HG02885 (cell line): ENCODE results near the gene ENAM.

Experiments
- ATAC-seq: cut with Tn5 transposase; IDR thresholded peaks from one replicate; pipeline ENCODE4 v1.9.1; 2021; ENCODE audit warnings: mild to moderate bottlenecking; ENCODE audit not compliant: unreplicated experiment, poor library complexity

ENAM gene, protein sequence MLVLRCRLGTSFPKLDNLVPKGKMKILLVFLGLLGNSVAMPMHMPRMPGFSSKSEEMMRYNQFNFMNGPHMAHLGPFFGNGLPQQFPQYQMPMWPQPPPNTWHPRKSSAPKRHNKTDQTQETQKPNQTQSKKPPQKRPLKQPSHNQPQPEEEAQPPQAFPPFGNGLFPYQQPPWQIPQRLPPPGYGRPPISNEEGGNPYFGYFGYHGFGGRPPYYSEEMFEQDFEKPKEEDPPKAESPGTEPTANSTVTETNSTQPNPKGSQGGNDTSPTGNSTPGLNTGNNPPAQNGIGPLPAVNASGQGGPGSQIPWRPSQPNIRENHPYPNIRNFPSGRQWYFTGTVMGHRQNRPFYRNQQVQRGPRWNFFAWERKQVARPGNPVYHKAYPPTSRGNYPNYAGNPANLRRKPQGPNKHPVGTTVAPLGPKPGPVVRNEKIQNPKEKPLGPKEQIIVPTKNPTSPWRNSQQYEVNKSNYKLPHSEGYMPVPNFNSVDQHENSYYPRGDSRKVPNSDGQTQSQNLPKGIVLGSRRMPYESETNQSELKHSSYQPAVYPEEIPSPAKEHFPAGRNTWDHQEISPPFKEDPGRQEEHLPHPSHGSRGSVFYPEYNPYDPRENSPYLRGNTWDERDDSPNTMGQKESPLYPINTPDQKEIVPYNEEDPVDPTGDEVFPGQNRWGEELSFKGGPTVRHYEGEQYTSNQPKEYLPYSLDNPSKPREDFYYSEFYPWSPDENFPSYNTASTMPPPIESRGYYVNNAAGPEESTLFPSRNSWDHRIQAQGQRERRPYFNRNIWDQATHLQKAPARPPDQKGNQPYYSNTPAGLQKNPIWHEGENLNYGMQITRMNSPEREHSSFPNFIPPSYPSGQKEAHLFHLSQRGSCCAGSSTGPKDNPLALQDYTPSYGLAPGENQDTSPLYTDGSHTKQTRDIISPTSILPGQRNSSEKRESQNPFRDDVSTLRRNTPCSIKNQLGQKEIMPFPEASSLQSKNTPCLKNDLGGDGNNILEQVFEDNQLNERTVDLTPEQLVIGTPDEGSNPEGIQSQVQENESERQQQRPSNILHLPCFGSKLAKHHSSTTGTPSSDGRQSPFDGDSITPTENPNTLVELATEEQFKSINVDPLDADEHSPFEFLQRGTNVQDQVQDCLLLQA

DNA sequence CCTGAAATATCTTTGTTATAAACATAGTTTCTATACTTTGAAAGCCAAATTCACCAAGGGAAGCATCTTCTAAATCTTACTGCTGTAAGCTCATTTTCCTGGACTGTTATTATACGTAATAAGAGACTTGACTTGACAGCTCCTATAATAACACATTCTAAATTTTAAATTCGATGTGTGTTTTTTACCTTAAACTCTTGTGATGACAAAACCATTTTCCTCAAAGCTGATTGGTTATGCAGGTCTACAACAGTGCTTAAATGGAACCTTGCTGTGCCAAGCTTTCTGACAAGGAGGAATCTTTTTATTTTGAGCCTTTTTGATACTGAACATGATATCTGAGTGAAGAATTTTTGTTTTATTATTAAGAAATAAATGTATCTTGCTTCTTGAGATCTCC lies at the start of gene ENAM:
Gene ENAM (plus strand): TSS at position 301 of the 400 bp plus-strand sequence. CDS start 757 bp downstream, outside the sequence.
- ATAC-seq: no peak

DNA sequence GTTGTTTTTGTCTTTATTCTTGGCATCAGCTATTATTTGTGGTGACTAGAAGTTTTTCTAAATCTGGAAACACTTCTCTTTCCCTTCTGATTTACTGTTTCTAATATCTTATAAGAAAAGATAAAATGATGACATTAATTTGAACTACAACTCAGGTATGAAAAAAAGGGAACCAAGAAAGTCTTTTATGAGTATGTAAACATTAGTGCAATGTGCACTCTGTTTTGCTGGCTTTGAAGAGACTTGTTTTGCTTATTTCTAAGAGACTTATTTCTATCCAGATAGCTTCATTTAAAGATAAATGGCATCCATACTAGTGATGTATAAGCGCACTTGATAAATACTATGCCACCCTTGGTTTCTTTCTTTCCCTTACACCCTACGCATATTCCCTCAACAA lies 46.6 kb upstream of the ENAM start:
- ATAC-seq: no peak

- no peak for ATAC-seq
These were observed 44.4 kb upstream of the ENAM start for GRCh38 chr4:70583952-70584834.

DNA sequence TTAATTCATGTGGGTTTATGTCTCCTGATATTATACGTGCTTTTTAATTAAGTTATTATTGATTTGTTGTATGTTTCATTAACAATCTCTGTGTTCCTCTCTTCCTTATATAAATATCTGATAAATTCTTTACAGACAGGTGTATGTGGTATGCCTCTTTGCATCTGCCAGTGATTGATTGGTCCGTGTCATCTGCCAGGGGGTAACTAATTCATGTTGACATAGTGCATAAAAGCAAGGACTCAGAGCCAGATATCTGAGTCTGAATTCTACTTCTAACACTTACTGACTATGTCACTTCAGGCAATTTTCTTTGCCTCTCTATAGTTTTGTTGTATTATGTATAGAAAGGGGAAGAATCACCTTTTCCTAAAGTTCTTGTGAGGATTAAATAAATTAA lies 41.7 kb upstream of the ENAM start:
- no peak for ATAC-seq

DNA sequence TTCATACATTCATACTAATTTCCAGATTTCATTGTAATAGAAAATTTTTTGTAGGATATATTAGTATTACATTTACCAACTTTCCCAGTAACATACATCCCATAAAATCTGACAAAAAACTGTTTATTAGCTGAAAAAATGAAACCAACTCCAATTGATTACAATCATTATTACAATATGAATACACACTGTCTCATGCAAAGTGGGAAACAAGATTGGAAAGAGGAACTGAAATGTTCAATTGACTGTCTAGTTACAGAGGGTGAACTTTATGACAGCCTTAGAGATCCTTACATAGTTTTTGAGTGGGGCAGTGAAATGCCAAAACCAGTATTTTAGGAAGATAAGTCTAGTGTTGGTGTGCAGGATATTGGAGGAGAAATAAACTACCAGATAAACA lies 38.8 kb upstream of the ENAM start:
- peak; percentile 99 for ATAC-seq

- ATAC-seq: no peak
These were observed 36.5 kb upstream of the ENAM start, which contains the start of gene AMBN for GRCh38 chr4:70591955-70592582. Gene AMBN (plus strand): TSS chr4:70592256. CDS start chr4:70592359, 103 bp downstream.

DNA sequence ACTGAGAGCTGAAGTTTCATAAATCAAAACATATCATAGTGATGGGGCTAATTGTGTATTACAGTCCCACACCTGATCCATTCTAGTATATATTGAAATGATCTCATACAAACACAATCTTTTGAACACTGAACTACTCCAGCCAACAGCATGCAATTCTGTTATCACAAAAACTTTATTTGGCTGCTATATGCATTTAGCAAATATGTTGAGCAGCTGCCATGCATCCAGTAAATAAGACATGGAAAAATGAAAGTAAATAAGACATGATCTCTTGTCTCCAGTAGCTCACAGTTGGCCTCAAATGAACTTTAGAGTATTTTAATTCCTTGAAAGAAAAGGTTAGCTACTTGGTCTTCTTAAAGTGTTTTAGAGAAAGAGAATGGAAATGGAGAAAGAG lies 34.3 kb upstream of the ENAM start:
- no peak for ATAC-seq

- no peak for ATAC-seq
These were observed 28.2 kb upstream of the ENAM start for GRCh38 chr4:70600305-70600704.

GRCh38 chr4:70600977-70601376 lies 27.6 kb upstream of the ENAM start:
- peak; percentile 13 for ATAC-seq

- peak; percentile 99 for ATAC-seq
These were observed 27.0 kb upstream of the ENAM start for GRCh38 chr4:70601422-70602039.

GRCh38 chr4:70603856-70604255 lies 24.7 kb upstream of the ENAM start:
- ATAC-seq: no peak

DNA sequence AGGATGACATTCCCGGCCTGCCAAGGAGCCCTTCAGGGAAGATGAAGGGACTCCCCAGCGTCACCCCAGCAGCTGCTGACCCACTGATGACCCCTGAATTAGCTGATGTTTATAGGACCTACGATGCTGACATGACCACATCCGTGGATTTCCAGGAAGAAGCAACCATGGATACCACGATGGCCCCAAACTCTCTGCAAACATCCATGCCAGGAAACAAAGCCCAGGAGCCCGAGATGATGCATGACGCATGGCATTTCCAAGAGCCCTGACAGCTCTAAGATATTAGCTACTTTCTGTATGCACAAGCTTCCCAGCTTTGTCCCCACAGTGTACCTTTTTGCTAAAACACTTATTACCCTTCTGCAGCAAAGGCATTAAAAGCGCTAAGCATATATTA lies 22.1 kb upstream of the ENAM start:
- ATAC-seq: no peak

GRCh38 chr4:70607334-70607853 lies 21.1 kb upstream of the ENAM start:
- no peak for ATAC-seq

- ATAC-seq: no peak
These were observed 20.2 kb upstream of the ENAM start for GRCh38 chr4:70608324-70608723.

DNA sequence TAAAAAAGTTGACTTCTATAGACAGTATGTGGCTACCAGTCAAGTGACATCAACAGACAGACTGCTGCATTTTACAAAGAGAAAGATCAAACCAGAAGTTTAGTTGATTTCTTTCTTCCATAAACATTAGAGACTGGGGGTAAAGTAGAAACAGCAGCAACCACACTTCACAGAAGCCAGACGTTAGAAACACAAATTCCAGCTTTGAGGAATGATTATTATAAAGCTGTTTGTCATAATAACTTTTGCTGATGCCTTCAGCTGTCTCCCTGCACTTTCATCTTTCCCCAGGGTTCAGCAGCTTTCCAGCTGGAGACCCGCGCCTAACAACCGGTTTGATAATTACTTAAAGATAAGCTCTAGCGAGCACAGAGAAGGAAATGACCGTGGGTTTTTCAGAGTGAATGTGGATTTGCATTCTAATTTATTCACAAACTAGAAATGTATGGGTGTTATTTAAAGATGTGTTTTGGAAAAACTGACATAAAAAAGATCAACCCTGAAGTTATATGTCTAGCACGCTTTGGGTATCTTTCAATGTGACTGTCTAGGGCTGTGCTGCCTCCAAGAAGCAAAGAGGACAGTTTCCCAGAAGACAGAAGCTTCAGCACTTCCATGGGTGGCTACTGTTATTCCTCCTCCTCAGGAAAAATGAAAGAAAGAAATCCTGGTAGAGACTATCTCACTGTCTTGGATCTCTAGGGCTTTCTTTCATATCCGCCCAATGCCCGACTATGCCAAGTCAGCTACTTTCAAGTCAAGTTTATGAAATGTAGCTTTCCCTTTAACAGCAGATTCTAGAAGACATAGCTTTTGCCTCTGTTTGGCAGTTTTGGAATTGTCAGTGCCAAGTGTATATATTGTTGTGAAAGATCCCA lies 15.0 kb upstream of the ENAM start:
- ATAC-seq: peak; percentile 61

- no peak for ATAC-seq
These were observed 14.4 kb upstream of the ENAM start for GRCh38 chr4:70614184-70614555.

GRCh38 chr4:70619288-70619687 lies 9.3 kb upstream of the ENAM start:
- no peak for ATAC-seq

GRCh38 chr4:70619778-70620177 lies 8.8 kb upstream of the ENAM start:
- no peak for ATAC-seq
